ENCODE measurements around the gene NHLH1. TPM values are rescaled to one million over a fixed set of nuclear protein-coding genes. Genes with fewer than 3 reads are reported as not detected.

NHLH1 gene
- total RNA-seq, 4 donors from 2014 or later: 0.46 TPM; not detected in 3

- no peak for DNase-seq
- in situ Hi-C loops (cut with MboI; ENCODE audit: low sequenced_read_pairs in 4 of 4): no loop called here
- ATAC-seq: no peak
- H3K27me3 ChIP-seq: no peaks in the 10 kb centered on the region
- no peaks in the 10 kb centered on the region for H3K36me3 ChIP-seq
- H3K27ac ChIP-seq: no peak overlapping the region
- no peaks in the 10 kb centered on the region for H3K9me3 ChIP-seq
- no peak for TF ChIP-seq POLR2A (IDR thresholded peaks at IDR 0.05)
- no peak for TF ChIP-seq CTCF (IDR thresholded peaks at IDR 0.05 in 4 of 5, conservative IDR thresholded peaks at IDR 0.05 in 1 of 5)
- H3K4me1 ChIP-seq: peaks cover 0 to 3% of the 10 kb centered on the region in 2 donors
- H3K4me3 ChIP-seq: no peak overlapping the region
- intact Hi-C loops (cut with DNase I; ENCODE audit: low total_unique reads): no loop called here
Measured at GRCh38 chr1:160414881-160415280, 48.0 kb downstream of the NHLH1 start.

- Histone ChIP-seq H3K4me1 (peaks cover 0 to under 1% of the 10 kb centered on the region in 2 donors), H3K27me3 (no peaks in the 10 kb centered on the region), H3K9me3 (no peaks in the 10 kb centered on the region), H3K4me3 (no peak overlapping the region), H3K27ac (no peak overlapping the region), H3K36me3 (no peaks in the 10 kb centered on the region)
- TF ChIP-seq POLR2A (IDR thresholded peaks at IDR 0.05) (no peak), CTCF (IDR thresholded peaks at IDR 0.05 in 4 of 5, conservative IDR thresholded peaks at IDR 0.05 in 1 of 5) (no peak)
- intact Hi-C loops (cut with DNase I; ENCODE audit: low total_unique reads): no loop called here
- ATAC-seq (no peak), DNase-seq (no peak)
- in situ Hi-C loops (cut with MboI; ENCODE audit: low sequenced_read_pairs in 4 of 4): no loop called here
Measured at GRCh38 chr1:160415696-160416290, 48.9 kb downstream of the NHLH1 start.

GRCh38 chr1:160416369-160416768, 49.5 kb downstream of the NHLH1 start:
- in situ Hi-C loops (cut with MboI; ENCODE audit: low sequenced_read_pairs in 4 of 4): no loop called here
- no peak for ATAC-seq

GRCh38 chr1:160418483-160418882, 51.6 kb downstream of the NHLH1 start:
- Histone ChIP-seq H3K4me1 (no peaks in the 10 kb centered on the region), H3K9me3 (no peaks in the 10 kb centered on the region), H3K4me3 (no peak overlapping the region), H3K27me3 (no peaks in the 10 kb centered on the region), H3K36me3 (no peaks in the 10 kb centered on the region), H3K27ac (no peak overlapping the region)
- no peak for TF ChIP-seq CTCF (IDR thresholded peaks at IDR 0.05 in 4 of 5, conservative IDR thresholded peaks at IDR 0.05 in 1 of 5)
- TF ChIP-seq POLR2A (IDR thresholded peaks at IDR 0.05): no peak
- in situ Hi-C loops (cut with MboI; ENCODE audit: low sequenced_read_pairs in 4 of 4) (no loop called here), intact Hi-C loops (cut with DNase I; ENCODE audit: low total_unique reads) (no loop called here)
- ATAC-seq: no peak
- DNase-seq: no peak

More at GRCh38 chr1:160416369-160416768, 49.5 kb downstream of the NHLH1 start:
- TF ChIP-seq CTCF (IDR thresholded peaks at IDR 0.05 in 4 of 5, conservative IDR thresholded peaks at IDR 0.05 in 1 of 5) (no peak), POLR2A (IDR thresholded peaks at IDR 0.05) (no peak)
- intact Hi-C loops (cut with DNase I; ENCODE audit: low total_unique reads): no loop called here
- Histone ChIP-seq H3K36me3 (no peaks in the 10 kb centered on the region), H3K27me3 (no peaks in the 10 kb centered on the region), H3K9me3 (no peaks in the 10 kb centered on the region), H3K4me1 (no peaks in the 10 kb centered on the region), H3K4me3 (no peak overlapping the region), H3K27ac (no peak overlapping the region)
- no peak for DNase-seq
